Osteocyte (in vitro differentiated cells): Measurements from ENCODE around the gene EFNA1. TPM values are rescaled to one million over a fixed set of nuclear protein-coding genes. Genes with fewer than 3 reads are reported as not detected.
"Not testable (repeated sequence)": the region's sequence is repeated elsewhere in the genome, so short reads cannot be mapped to it uniquely, and the experiment has no call there.

Experiments
- DNase-seq: peaks from one replicate; pipeline ENCODE4 v3.0.0; 2021; ENCODE audit warnings: mixed read lengths; ENCODE audit not compliant: unreplicated experiment; ENCODE audit errors: extremely low spot score
- H3K27ac Mint-ChIP-seq: one replicate; pipeline ENCODE4 v1.8.0; 2021; ENCODE audit warnings: mild to moderate bottlenecking, mixed read lengths; ENCODE audit not compliant: unreplicated experiment
- H3K27me3 Mint-ChIP-seq: one replicate; pipeline ENCODE4 v1.8.0; 2021; ENCODE audit warnings: mixed read lengths; ENCODE audit not compliant: unreplicated experiment
- H3K36me3 Mint-ChIP-seq: one replicate; pipeline ENCODE4 v1.8.0; 2021; ENCODE audit warnings: mixed read lengths; ENCODE audit not compliant: unreplicated experiment
- H3K4me1 Mint-ChIP-seq: one replicate; pipeline ENCODE4 v1.8.0; 2021; ENCODE audit warnings: mixed read lengths; ENCODE audit not compliant: unreplicated experiment
- H3K4me3 Mint-ChIP-seq: one replicate; pipeline ENCODE4 v1.8.0; 2021; ENCODE audit warnings: mild to moderate bottlenecking, moderate library complexity, mixed read lengths; ENCODE audit not compliant: unreplicated experiment
- H3K9me3 Mint-ChIP-seq: one replicate; pipeline ENCODE4 v1.8.0; 2021; ENCODE audit warnings: mixed read lengths; ENCODE audit not compliant: unreplicated experiment
- total RNA-seq: library from RNA; stranded (reverse); gene quantifications from 2 replicates; pipeline ENCODE4 v1.2.1, GENCODE V29; 2021
- TF ChIP-seq, protein P1 (sequence below): fragments of 200-600 bp; sonication (generic); IDR thresholded peaks from 2 replicates; pipeline ENCODE4 v1.5.0; 2021; ENCODE audit warnings: antibody characterized with exemption, mild to moderate bottlenecking, moderate library complexity

The EFNA1 gene
- total RNA-seq, 1 donor from 2014 or later: 31.3 TPM

DNA sequence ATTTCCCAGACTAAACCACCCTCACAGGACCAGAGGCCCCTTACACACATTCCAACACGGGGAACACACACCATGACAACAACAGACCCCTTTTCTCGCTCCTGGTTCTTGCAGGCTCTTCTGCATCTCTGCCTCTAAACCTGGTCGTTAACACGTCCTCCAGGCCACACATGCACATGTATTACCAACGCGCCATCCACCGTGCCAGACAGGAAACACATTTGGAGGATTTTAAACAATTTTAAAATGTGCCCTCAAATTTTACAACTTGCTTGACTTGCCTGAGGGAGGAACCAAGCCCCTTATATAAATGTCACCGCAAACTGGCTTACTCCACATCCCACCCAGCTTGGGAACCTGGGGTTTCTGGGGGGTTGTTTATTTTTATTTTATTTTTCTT is 16.9 kb upstream of the EFNA1 start:
- no peak for DNase-seq
- Mint-ChIP-seq H3K4me3 (no peak overlapping the region), H3K27me3 (peaks cover 12% of the 10 kb centered on the region), H3K4me1 (peaks cover 2% of the 10 kb centered on the region), H3K36me3 (no peaks in the 10 kb centered on the region), H3K9me3 (no peaks in the 10 kb centered on the region), H3K27ac (no peak overlapping the region)
- TF ChIP-seq, protein P1, sequence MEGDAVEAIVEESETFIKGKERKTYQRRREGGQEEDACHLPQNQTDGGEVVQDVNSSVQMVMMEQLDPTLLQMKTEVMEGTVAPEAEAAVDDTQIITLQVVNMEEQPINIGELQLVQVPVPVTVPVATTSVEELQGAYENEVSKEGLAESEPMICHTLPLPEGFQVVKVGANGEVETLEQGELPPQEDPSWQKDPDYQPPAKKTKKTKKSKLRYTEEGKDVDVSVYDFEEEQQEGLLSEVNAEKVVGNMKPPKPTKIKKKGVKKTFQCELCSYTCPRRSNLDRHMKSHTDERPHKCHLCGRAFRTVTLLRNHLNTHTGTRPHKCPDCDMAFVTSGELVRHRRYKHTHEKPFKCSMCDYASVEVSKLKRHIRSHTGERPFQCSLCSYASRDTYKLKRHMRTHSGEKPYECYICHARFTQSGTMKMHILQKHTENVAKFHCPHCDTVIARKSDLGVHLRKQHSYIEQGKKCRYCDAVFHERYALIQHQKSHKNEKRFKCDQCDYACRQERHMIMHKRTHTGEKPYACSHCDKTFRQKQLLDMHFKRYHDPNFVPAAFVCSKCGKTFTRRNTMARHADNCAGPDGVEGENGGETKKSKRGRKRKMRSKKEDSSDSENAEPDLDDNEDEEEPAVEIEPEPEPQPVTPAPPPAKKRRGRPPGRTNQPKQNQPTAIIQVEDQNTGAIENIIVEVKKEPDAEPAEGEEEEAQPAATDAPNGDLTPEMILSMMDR: no peak

DNA sequence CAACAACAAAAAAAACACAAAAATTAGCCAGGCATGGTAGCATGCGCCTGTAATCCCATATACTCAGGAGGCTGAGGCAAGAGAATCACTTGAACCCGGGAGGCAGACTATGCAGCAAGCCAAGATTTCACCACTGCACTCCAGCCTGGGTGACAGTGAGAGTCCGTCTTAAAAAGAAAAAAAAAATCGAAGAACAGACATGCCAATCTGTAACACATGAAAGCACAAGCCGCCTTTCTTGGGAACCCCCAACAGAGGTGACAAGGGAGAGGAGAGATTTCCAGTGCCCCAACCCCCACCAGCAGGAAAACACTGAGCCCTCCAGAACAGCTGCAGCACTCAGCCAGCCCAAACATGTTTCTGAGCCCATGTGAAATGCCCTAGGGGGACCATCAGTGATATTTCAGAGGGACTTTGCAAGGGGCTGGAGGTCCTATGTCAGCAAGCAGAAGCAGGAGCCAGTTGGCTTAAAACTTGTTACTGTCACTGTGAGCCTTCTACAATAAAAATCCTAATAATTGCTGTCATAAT is 14.2 kb upstream of the EFNA1 start:
- Mint-ChIP-seq H3K36me3 (no peaks in the 10 kb centered on the region), H3K27ac (no peak overlapping the region), H3K27me3 (peaks cover 11% of the 10 kb centered on the region), H3K4me3 (no peak overlapping the region), H3K9me3 (no peaks in the 10 kb centered on the region), H3K4me1 (peaks cover 2% of the 10 kb centered on the region)
- TF ChIP-seq, protein P1: no peak
- DNase-seq: no peak

DNA sequence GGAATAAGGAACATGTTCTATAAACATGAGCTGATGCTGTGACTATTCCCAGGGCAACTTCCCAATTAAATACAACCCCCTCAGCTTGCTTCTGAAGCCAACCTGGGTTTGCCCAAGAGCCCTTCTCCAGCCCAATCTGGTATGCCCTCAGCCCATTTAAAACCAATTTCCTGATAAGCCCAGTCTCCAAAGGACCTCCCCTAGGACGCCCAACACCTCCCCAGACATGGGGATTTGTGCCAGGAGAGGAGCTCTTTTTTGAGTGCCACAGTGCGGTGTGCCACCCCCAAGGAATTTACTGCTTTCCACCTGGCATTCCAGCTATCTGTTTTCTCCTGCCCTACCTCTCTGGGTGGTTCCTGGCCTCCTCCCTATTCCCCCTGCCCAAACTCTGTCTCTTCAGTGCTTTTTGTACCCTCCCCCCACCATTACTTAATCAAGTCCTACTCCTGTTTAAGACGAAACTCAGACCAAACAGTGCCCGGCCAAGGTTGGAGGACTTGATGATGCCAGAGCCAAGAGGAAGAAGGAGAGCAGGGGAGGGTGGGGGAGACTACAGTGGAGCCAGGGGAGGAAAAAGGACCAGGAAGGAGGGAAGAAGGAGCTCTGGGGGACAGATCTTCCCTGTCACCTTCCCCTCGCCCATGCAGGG is 11.4 kb upstream of the EFNA1 start:
- H3K27me3 Mint-ChIP-seq: peaks cover 15% of the 10 kb centered on the region
- H3K27ac Mint-ChIP-seq: no peak overlapping the region
- peaks cover 2% of the 10 kb centered on the region for H3K4me1 Mint-ChIP-seq
- H3K4me3 Mint-ChIP-seq: no peak overlapping the region
- no peaks in the 10 kb centered on the region for H3K9me3 Mint-ChIP-seq
- no peaks in the 10 kb centered on the region for H3K36me3 Mint-ChIP-seq
- no peak for DNase-seq
- TF ChIP-seq, protein P1: no peak

DNA sequence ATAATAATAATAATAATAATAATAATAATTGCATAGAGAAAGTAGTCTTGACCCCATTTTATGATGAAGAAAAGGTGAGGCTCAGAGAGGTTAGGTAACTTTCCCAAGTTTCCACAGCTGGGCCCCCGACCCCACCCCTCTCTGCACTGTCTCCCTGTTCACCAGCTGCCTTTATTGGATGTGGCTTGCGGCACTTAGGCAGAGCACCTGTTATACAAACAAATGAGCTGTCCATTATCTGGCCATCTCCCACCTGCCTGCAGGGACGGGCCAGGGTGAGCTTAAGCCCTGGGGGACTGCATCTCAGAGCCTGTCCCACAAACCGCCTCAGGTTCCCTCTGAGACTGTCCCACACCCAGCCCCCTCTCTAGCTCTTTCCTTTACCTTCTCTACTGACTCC is 10.1 kb upstream of the EFNA1 start:
- H3K4me3 Mint-ChIP-seq: no peak overlapping the region
- no peaks in the 10 kb centered on the region for H3K36me3 Mint-ChIP-seq
- TF ChIP-seq, protein P1: no peak
- H3K27me3 Mint-ChIP-seq: peaks cover 16% of the 10 kb centered on the region
- H3K27ac Mint-ChIP-seq: no peak overlapping the region
- no peak for DNase-seq
- peaks cover 5% of the 10 kb centered on the region for H3K4me1 Mint-ChIP-seq
- no peaks in the 10 kb centered on the region for H3K9me3 Mint-ChIP-seq

DNA sequence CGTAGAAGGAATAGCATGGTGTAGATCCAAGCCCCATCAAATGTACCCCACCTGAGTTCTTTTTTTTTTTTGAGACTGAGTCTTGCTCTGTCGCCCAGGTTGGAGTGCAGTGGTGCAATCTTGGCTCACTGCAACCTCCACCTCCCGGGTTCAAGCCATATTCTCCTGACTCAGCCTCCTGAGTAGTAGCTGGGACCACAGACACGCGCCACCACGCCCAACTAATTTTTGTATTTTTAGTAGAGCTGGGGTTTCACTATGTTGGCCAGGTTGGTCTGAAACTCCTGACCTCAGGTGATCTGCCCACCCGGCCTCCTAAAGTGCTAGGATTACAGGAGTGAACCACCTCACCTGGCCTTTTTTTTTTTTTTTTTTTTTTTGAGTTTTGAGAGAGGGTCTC is 9.6 kb upstream of the EFNA1 start:
- H3K4me3 Mint-ChIP-seq, H3K4me1 Mint-ChIP-seq, H3K9me3 Mint-ChIP-seq, H3K36me3 Mint-ChIP-seq, H3K27ac Mint-ChIP-seq, DNase-seq: not testable (repeated sequence)
- H3K27me3 Mint-ChIP-seq: peaks cover 16% of the 10 kb centered on the region
